ENCODE data around the gene THOC1. TPM values are rescaled to one million over a fixed set of nuclear protein-coding genes. Genes with fewer than 3 reads are reported as not detected.

Gene THOC1
- total and polyA plus RNA-seq, 9 donors = 19.3 to 46.0 (median 35.6) TPM

GRCh38 chr18:195651-196050, 72.2 kb downstream of the THOC1 start:
- no peaks in the 10 kb centered on the region for H3K4me1 ChIP-seq (ENCODE audit: insufficient read depth)
- WGBS, 3 donors = 93 to 98% (median 97%) methylated on average over 1 of the region's 1 CpG
- H3K9me3 ChIP-seq = no peaks in the 10 kb centered on the region
- no peak overlapping the region for H3K4me3 ChIP-seq
- H3K36me3 ChIP-seq = no peaks in the 10 kb centered on the region
- no peak overlapping the region for H3K27ac ChIP-seq
- TF ChIP-seq EP300 (IDR thresholded peaks at IDR 0.05) = no peak
- no peak for TF ChIP-seq CTCF (IDR thresholded peaks at IDR 0.05)
- no peak for TF ChIP-seq POLR2A (IDR thresholded peaks at IDR 0.05)
- intact Hi-C loops (cut with DNase I) = no loop called here
- DNase-seq = no peak
- no peaks in the 10 kb centered on the region for H3K27me3 ChIP-seq

GRCh38 chr18:192801-193200, 75.0 kb downstream of the THOC1 start:
- 95 to 96% (median 95%) methylated on average over 7 of the region's 7 CpGs for WGBS, 3 donors
- no peak for TF ChIP-seq EP300 (IDR thresholded peaks at IDR 0.05)
- no peak for TF ChIP-seq CTCF (IDR thresholded peaks at IDR 0.05)
- no peak for TF ChIP-seq POLR2A (IDR thresholded peaks at IDR 0.05)
- no peak for DNase-seq
- intact Hi-C loops (cut with DNase I) = no loop called here
- H3K9me3 ChIP-seq = no peaks in the 10 kb centered on the region
- H3K27me3 ChIP-seq = no peaks in the 10 kb centered on the region
- no peaks in the 10 kb centered on the region for H3K4me1 ChIP-seq (ENCODE audit: insufficient read depth)
- H3K27ac ChIP-seq = no peak overlapping the region
- H3K36me3 ChIP-seq = no peaks in the 10 kb centered on the region
- H3K4me3 ChIP-seq = no peak overlapping the region

- H3K36me3 ChIP-seq = no peaks in the 10 kb centered on the region
- no peak for TF ChIP-seq EP300 (IDR thresholded peaks at IDR 0.05)
- TF ChIP-seq CTCF (IDR thresholded peaks at IDR 0.05) = no peak
- TF ChIP-seq POLR2A (IDR thresholded peaks at IDR 0.05) = no peak
- 97 to 98% (median 98%) methylated on average over 1 of the region's 1 CpG for WGBS, 3 donors
Measured at GRCh38 chr18:191725-192124, 76.1 kb downstream of the THOC1 start.

GRCh38 chr18:189254-189653, 78.6 kb downstream of the THOC1 start:
- Histone ChIP-seq H3K27me3 (no peaks in the 10 kb centered on the region), H3K9me3 (no peaks in the 10 kb centered on the region), H3K4me3 (no peak overlapping the region), H3K27ac (no peak overlapping the region), H3K4me1 (ENCODE audit: insufficient read depth) (peaks cover 3% of the 10 kb centered on the region), H3K36me3 (no peaks in the 10 kb centered on the region)
- intact Hi-C loops (cut with DNase I) = no loop called here
- no peak for DNase-seq
- 87 to 94% (median 91%) methylated on average over 5 of the region's 5 CpGs for WGBS, 3 donors
- TF ChIP-seq EP300 (IDR thresholded peaks at IDR 0.05) (no peak), CTCF (IDR thresholded peaks at IDR 0.05) (no peak)

More at GRCh38 chr18:191725-192124, 76.1 kb downstream of the THOC1 start:
- Histone ChIP-seq H3K4me3 (no peak overlapping the region), H3K27me3 (no peaks in the 10 kb centered on the region), H3K4me1 (ENCODE audit: insufficient read depth) (no peaks in the 10 kb centered on the region), H3K27ac (no peak overlapping the region), H3K9me3 (no peaks in the 10 kb centered on the region)
- DNase-seq = no peak
- intact Hi-C loops (cut with DNase I) = no loop called here

GRCh38 chr18:183769-184168, 84.1 kb downstream of the THOC1 start:
- Histone ChIP-seq H3K27me3 (no peaks in the 10 kb centered on the region), H3K4me1 (ENCODE audit: insufficient read depth) (peaks cover 7% of the 10 kb centered on the region), H3K36me3 (no peaks in the 10 kb centered on the region), H3K27ac (no peak overlapping the region), H3K9me3 (no peaks in the 10 kb centered on the region), H3K4me3 (no peak overlapping the region)
- 5 to 24% (median 11%) methylated on average over 1 of the region's 1 CpG for WGBS, 3 donors
- intact Hi-C loops (cut with DNase I) = no loop called here
- no peak for DNase-seq
- TF ChIP-seq POLR2A (IDR thresholded peaks at IDR 0.05) (no peak), EP300 (IDR thresholded peaks at IDR 0.05) (no peak), CTCF (IDR thresholded peaks at IDR 0.05) (no peak)
